HCT116 (cell line): ENCODE data around the gene TRPC6. TPM values are rescaled to one million over a fixed set of nuclear protein-coding genes. Genes with fewer than 3 reads are reported as not detected.

ENCODE experiments used
- ATAC-seq: fragments of 200-7000 bp; cut with Tn5 transposase; 2 replicates; pipeline ENCODE4 v1.9.1; 2020; ENCODE audit warnings: mild to moderate bottlenecking, moderate library complexity
- BruUV-seq: library from RNA; stranded (reverse); fragments of 400-500 nt; replicated peaks from 2 replicates; lab custom pipeline; 2021; lab: Mats Ljungman, UMichigan
- CTCF ChIA-PET: fragments of 300-600 bp; sonication (Branson Sonifier 250); formaldehyde crosslinking; loops from one replicate; lab custom pipeline; 2021; ENCODE audit warnings: antibody characterized with exemption; lab: Charles Lee
- POLR2A ChIA-PET: fragments of 300-600, 350-600 bp; sonication (Branson Sonifier 250); formaldehyde crosslinking; loops from one replicate; lab custom pipeline; 2021; ENCODE audit warnings: antibody characterized with exemption; lab: Charles Lee
- RAD21 ChIA-PET, 2 experiments: fragments of 300-600 bp; sonication (Branson Sonifier 250); formaldehyde crosslinking; loops; one replicate each; lab custom pipeline; 2023; ENCODE audit warnings: low total read pairs in 2 of 2; ENCODE audit not compliant: uncharacterized antibody in 2 of 2, unreplicated experiment in 2 of 2, low non-redundant PET in 1 of 2; lab: Charles Lee
- DNase-seq: peaks from one replicate; pipeline ENCODE4 v3.0.0-alpha.2; 2010; ENCODE audit warnings: low read depth, low spot score
- H2AFZ ChIP-seq: fragments of 200-600 bp; shearing (Covaris generic), sonication (generic); 2 replicates; pipeline ENCODE4 v1.6.1; 2017; ENCODE audit warnings: low read depth, mixed run types, mixed read lengths, antibody characterized with exemption, low read length; ENCODE audit not compliant: poor library complexity, severe bottlenecking
- H3K27ac ChIP-seq: 2 replicates; pipeline ENCODE4 v1.5.1; 2012; ENCODE audit warnings: low read depth, low read length
- H3K27me3 ChIP-seq: fragments of 200-600 bp; sonication (generic); 2 replicates; pipeline ENCODE4 v1.6.1; 2016; ENCODE audit warnings: mixed run types, low read length, mixed read lengths; ENCODE audit not compliant: insufficient read depth
- H3K36me3 ChIP-seq, 2 experiments: fragments of 200-500 bp in 1 of 2; fragments of 200-600 bp in 1 of 2; sonication (Bioruptor generic) in 1 of 2; sonication (generic) in 1 of 2; 2 replicates each; pipeline versions ENCODE4 v1.5.1 to v1.6.1; 2014 to 2016; ENCODE audit warnings: low read length in 2 of 2, inconsistent platforms in 1 of 2, mixed read lengths in 1 of 2, mixed run types in 1 of 2; ENCODE audit not compliant: insufficient read depth in 2 of 2, control insufficient read depth in 1 of 2
- H3K4me1 ChIP-seq, 2 experiments: fragments of 200-600 bp in 1 of 2; sonication (generic) in 1 of 2; 2 replicates each; pipeline versions ENCODE4 v1.5.1 to v1.6.1; 2012 to 2017; ENCODE audit warnings: low read length in 2 of 2, inconsistent platforms in 1 of 2, mild to moderate bottlenecking in 1 of 2, mixed read lengths in 1 of 2, mixed run types in 1 of 2, moderate library complexity in 1 of 2; ENCODE audit not compliant: insufficient read depth in 2 of 2, control insufficient read depth in 1 of 2
- H3K4me2 ChIP-seq: fragments of 200-600 bp; sonication (generic); 2 replicates; pipeline ENCODE4 v1.6.1; 2017; ENCODE audit warnings: mixed run types, low read length, mixed read lengths
- H3K4me3 ChIP-seq, 2 experiments: fragments of 200-600 bp in 1 of 2; sonication (generic) in 1 of 2; replicated peaks in 1 of 2; 2 replicates each; pipeline ENCODE4 v1.5.1; 2011 to 2016; ENCODE audit warnings: low read length in 2 of 2, control low read depth in 1 of 2, low read depth in 1 of 2, mild to moderate bottlenecking in 1 of 2, mixed read lengths in 1 of 2, mixed run types in 1 of 2
- H3K79me2 ChIP-seq: fragments of 200-600 bp; sonication (generic); 2 replicates; pipeline ENCODE4 v1.6.1; 2017; ENCODE audit warnings: mild to moderate bottlenecking, mixed run types, low read length, moderate library complexity, mixed read lengths; ENCODE audit not compliant: insufficient read depth
- H3K9ac ChIP-seq: fragments of 200-600 bp; sonication (generic); 2 replicates; pipeline ENCODE4 v1.6.1; 2016; ENCODE audit warnings: low read length, mixed read lengths
- H3K9me2 ChIP-seq: fragments of 200-600 bp; sonication (generic), shearing (Covaris generic); 2 replicates; pipeline ENCODE4 v1.6.1; 2017; ENCODE audit warnings: mixed run types, mild to moderate bottlenecking, moderate library complexity; ENCODE audit not compliant: insufficient read depth
- H3K9me3 ChIP-seq, 2 experiments: fragments of 200-500 bp in 1 of 2; fragments of 200-600 bp in 1 of 2; sonication (Bioruptor generic) in 1 of 2; sonication (generic) in 1 of 2; 2 replicates each; pipeline ENCODE4 v1.6.1; 2014 to 2017; ENCODE audit warnings: low read length in 2 of 2, mixed read lengths in 2 of 2, inconsistent platforms in 1 of 2, low read depth in 1 of 2, mild to moderate bottlenecking in 1 of 2, mixed run types in 1 of 2, moderate library complexity in 1 of 2; ENCODE audit not compliant: control insufficient read depth in 1 of 2, insufficient read depth in 1 of 2
- H4K20me1 ChIP-seq: fragments of 200-600 bp; sonication (generic), shearing (Covaris generic); 2 replicates; pipeline ENCODE4 v1.6.1; 2017; ENCODE audit warnings: mixed run types, mild to moderate bottlenecking, moderate library complexity; ENCODE audit not compliant: insufficient read depth
- ATF3 ChIP-seq: IDR thresholded peaks from 2 replicates; pipeline ENCODE4 v1.6.1; 2012
- CTCF ChIP-seq, 3 experiments: fragments of 200-600 bp in 1 of 3; sonication (generic) in 1 of 3; IDR thresholded peaks in 2 of 3; conservative IDR thresholded peaks in 1 of 3; 2 replicates each; pipeline ENCODE4 v1.5.1; 2012 to 2017; ENCODE audit warnings: low read depth in 2 of 3, low read length in 2 of 3, antibody characterized with exemption in 1 of 3, borderline replicate concordance in 1 of 3, control low read depth in 1 of 3, mild to moderate bottlenecking in 1 of 3, mixed read lengths in 1 of 3, mixed run types in 1 of 3, moderate library complexity in 1 of 3; ENCODE audit not compliant: insufficient read depth in 1 of 3
- EGR1 ChIP-seq: IDR thresholded peaks from 2 replicates; pipeline ENCODE4 v1.6.1; 2012; ENCODE audit warnings: low read depth
- ELF1 ChIP-seq: IDR thresholded peaks from 2 replicates; pipeline ENCODE4 v1.6.1; 2012; ENCODE audit warnings: low read depth, borderline replicate concordance
- JUND ChIP-seq: IDR thresholded peaks from 2 replicates; pipeline ENCODE4 v1.6.1; 2012
- MAX ChIP-seq: IDR thresholded peaks from 2 replicates; pipeline ENCODE4 v1.6.1; 2012
- POLR2A ChIP-seq: IDR thresholded peaks from 2 replicates; pipeline ENCODE4 v1.7.0; 2011; ENCODE audit warnings: borderline replicate concordance; ENCODE audit not compliant: insufficient read depth, insufficient read length; ENCODE audit errors: extremely low read depth
- POLR2AphosphoS5 ChIP-seq: IDR thresholded peaks from 2 replicates; pipeline ENCODE4 v1.6.1; 2011; ENCODE audit warnings: mild to moderate bottlenecking, low read depth, low read length, moderate library complexity
- REST ChIP-seq: IDR thresholded peaks from 2 replicates; pipeline ENCODE4 v1.6.1; 2012; ENCODE audit warnings: low read depth
- SIN3A ChIP-seq: IDR thresholded peaks from 2 replicates; pipeline ENCODE4 v1.6.1; 2012; ENCODE audit warnings: low read depth
- SP1 ChIP-seq: IDR thresholded peaks from 2 replicates; pipeline ENCODE4 v1.6.1; 2012; ENCODE audit warnings: low read depth
- SRF ChIP-seq: IDR thresholded peaks from 2 replicates; pipeline ENCODE4 v1.6.1; 2012; ENCODE audit warnings: low read depth
- intact Hi-C: fragments of 100-400 bp; cut with micrococcal nuclease; formaldehyde crosslinking; loops from 2 replicates; pipeline ENCODE4 v1.10.0; 2022
- total RNA-seq: library from RNA; stranded (reverse); gene quantifications from one replicate; pipeline ENCODE4 v1.2.1, GENCODE V29; 2021; ENCODE audit not compliant: unreplicated experiment

TRPC6 gene
- total RNA-seq, 1 experiment from 2014 or later: not detected

GRCh38 chr11:101475699-101476098, 108.1 kb downstream of the TRPC6 start (continued):
- TF ChIP-seq SIN3A (no peak), REST (no peak), SRF (no peak), JUND (no peak), EGR1 (no peak), SP1 (no peak)

- Histone ChIP-seq H4K20me1 (no peaks in the 10 kb centered on the region), H3K4me2 (no peak overlapping the region), H3K4me1 (no peaks in the 10 kb centered on the region), H3K4me3 (no peak overlapping the region), H3K9me3 (no peaks in the 10 kb centered on the region), H3K9ac (no peak overlapping the region)
- RAD21 ChIA-PET: no interaction called here
- intact Hi-C loops: no loop called here
- no peak for DNase-seq
- TF ChIP-seq POLR2AphosphoS5 (no peak), MAX (no peak), JUND (no peak), CTCF (IDR thresholded peaks at IDR 0.05 in 2 of 3, conservative IDR thresholded peaks at IDR 0.05 in 1 of 3; ENCODE audit: borderline replicate concordance in 1 of 3, insufficient read depth in 1 of 3, low read depth in 2 of 3, low read length in 2 of 3) (no peak), POLR2A (no peak), ATF3 (no peak), ELF1 (no peak)
- TF ChIP-seq, all 23 proteins: peak for 0
- H2AFZ ChIP-seq: no peak overlapping the region
- ChIA-PET POLR2A (no interaction called here), CTCF (no interaction called here)
- no TSS peak for BruUV-seq
- H3K9me2 ChIP-seq: no peaks in the 10 kb centered on the region
- no peaks in the 10 kb centered on the region for H3K79me2 ChIP-seq
- H3K27ac ChIP-seq: no peak overlapping the region
- H3K27me3 ChIP-seq: no peaks in the 10 kb centered on the region
- H3K36me3 ChIP-seq: no peaks in the 10 kb centered on the region
- ATAC-seq: no peak
Measured at GRCh38 chr11:101474666-101475065, 109.1 kb downstream of the TRPC6 start.
